Subcutaneous adipose tissue (tissue), 4 donors: ENCODE measurements around the gene RAD52. TPM values are rescaled to one million over a fixed set of nuclear protein-coding genes. Genes with fewer than 3 reads are reported as not detected.

Source experiments
- CTCF ChIP-seq: fragments of 450-650 bp; IDR thresholded peaks from one replicate; pipeline ENCODE4 v1.5.1; 2016; ENCODE audit warnings: low read depth, mild to moderate bottlenecking, control low read depth, antibody characterized with exemption, moderate library complexity
- total RNA-seq, 4 donors: library from RNA; depleted of rRNA; stranded (reverse); fragments of >200 nt; gene quantifications; one replicate each; pipeline ENCODE4 v1.1.0, GENCODE V29; 2016

The RAD52 gene
- total RNA-seq, 4 donors from 2014 or later: 9.0 to 19.1 (median 13.1) TPM

- no peak for TF ChIP-seq CTCF
These were observed 41.3 kb upstream of the RAD52 start, which contains the start of gene ERC1 for GRCh38 chr12:990661-991349. Gene ERC1, plus strand, starts transcription at chr12:991223. Its CDS starts 36,681 bp downstream, at chr12:1027904.

GRCh38 chr12:989751-990660 is 40.5 kb upstream of the RAD52 start:
- no peak for TF ChIP-seq CTCF

GRCh38 chr12:989051-989450 is 39.6 kb upstream of the RAD52 start:
- no peak for TF ChIP-seq CTCF

- TF ChIP-seq CTCF: no peak
These were observed 39.2 kb upstream of the RAD52 start for GRCh38 chr12:988646-989045.

- no peak for TF ChIP-seq CTCF
These were observed 32.5 kb upstream of the RAD52 start for GRCh38 chr12:981961-982360.

- TF ChIP-seq CTCF: no peak
These were observed 31.8 kb upstream of the RAD52 start for GRCh38 chr12:981176-981828.

GRCh38 chr12:979349-979748 is 29.9 kb upstream of the RAD52 start:
- TF ChIP-seq CTCF: no peak
